ENCODE measurements around the gene FOSL1. TPM values are rescaled to one million over a fixed set of nuclear protein-coding genes. Genes with fewer than 3 reads are reported as not detected.
A peak's percentile ranks its signal among the peaks of the same experiment; 100 is the strongest.

The FOSL1 gene
- total RNA-seq, 4 donors from 2014 or later, result 1.3 to 3.3 (median 1.4) TPM; not detected in 1

DNA sequence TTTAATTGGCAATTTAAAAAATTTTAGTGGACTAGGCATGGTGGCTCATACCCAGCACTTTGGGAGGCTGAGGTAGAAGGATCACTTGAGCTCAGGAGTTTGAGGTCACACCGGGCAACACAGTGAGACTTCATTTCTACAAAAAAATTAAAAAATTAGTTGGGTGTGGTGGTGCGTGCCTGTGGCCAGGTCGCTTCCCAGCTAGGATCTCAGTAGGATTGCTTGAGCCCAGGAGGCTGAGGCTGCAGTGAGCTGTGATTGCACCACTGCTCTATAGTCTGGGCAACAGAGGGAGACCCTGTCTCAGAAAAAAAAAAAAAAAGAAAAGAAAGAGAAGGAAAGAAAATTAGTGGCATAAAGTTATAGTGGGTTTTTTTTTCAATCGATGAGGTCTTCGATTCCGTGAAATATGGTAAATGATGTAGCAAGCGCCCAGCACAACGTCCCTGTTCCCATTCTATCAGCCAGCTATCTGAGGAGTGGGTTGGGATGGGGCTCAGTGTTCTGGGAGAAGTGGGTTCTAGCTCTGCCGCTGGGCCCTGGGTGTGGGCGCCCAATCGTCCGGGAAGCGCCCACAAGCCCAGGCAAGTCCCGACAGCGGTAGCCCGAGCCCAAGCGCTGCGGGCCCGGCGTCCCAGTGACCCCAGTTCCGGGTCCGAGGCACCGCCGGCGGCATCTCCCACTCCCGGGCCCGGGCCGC, 1.4 kb downstream of the FOSL1 start:
- peaks cover 0 to 35% (median 12%) of the 10 kb centered on the region in 4 donors for H3K4me1 ChIP-seq
- peak overlapping the region in 1 of 4 donors; percentile 61 for H3K27ac ChIP-seq
- H3K9me3 ChIP-seq, result no peaks in the 10 kb centered on the region
- peak overlapping the region; percentile 33 to 59 (median 53) for H3K4me3 ChIP-seq
- WGBS, 2 donors, result 33 to 45% methylated on average over 16 to 23 of the region's 28 CpGs
- TF ChIP-seq, protein P1, sequence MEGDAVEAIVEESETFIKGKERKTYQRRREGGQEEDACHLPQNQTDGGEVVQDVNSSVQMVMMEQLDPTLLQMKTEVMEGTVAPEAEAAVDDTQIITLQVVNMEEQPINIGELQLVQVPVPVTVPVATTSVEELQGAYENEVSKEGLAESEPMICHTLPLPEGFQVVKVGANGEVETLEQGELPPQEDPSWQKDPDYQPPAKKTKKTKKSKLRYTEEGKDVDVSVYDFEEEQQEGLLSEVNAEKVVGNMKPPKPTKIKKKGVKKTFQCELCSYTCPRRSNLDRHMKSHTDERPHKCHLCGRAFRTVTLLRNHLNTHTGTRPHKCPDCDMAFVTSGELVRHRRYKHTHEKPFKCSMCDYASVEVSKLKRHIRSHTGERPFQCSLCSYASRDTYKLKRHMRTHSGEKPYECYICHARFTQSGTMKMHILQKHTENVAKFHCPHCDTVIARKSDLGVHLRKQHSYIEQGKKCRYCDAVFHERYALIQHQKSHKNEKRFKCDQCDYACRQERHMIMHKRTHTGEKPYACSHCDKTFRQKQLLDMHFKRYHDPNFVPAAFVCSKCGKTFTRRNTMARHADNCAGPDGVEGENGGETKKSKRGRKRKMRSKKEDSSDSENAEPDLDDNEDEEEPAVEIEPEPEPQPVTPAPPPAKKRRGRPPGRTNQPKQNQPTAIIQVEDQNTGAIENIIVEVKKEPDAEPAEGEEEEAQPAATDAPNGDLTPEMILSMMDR (IDR thresholded peaks at IDR 0.05), result no peak
- TF ChIP-seq POLR2A (IDR thresholded peaks at IDR 0.05), result no peak
- TF ChIP-seq EP300 (IDR thresholded peaks at IDR 0.05), result no peak
- peaks cover 0 to 16% of the 10 kb centered on the region in 2 donors for H3K27me3 ChIP-seq
- no peaks in the 10 kb centered on the region for H3K36me3 ChIP-seq
- DNase-seq (ENCODE audit: low spot score in 2 of 2), result no peak

DNA sequence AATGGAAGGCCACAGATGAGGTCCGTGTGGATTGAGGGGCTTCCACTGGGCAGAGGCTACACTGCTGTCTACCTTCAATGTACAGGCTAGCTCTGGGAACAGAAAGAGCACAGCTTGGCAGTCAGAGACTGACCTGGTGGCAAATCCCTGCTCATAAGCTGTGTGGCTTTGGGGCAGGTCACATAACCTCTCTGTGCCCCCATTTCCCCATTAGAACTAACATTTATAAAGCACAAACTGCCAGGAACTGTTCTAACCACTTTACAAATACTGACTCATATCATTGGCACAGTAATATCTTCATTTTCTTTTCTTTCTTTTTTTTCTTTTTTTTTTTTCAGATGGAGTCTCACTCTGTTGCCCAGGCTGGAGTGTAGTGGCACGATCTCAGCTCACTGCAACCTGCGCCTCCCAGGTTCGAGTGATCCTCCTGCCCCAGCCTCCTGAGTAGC, 3.1 kb downstream of the FOSL1 start:
- Histone ChIP-seq H3K27ac (no peak overlapping the region), H3K27me3 (peaks cover 0 to 16% of the 10 kb centered on the region in 2 donors), H3K36me3 (no peaks in the 10 kb centered on the region), H3K4me3 (no peak overlapping the region), H3K4me1 (peaks cover 0 to 48% (median 25%) of the 10 kb centered on the region in 4 donors), H3K9me3 (no peaks in the 10 kb centered on the region)
- 86 to 95% methylated on average over 4 of the region's 4 CpGs for WGBS, 2 donors
- TF ChIP-seq, protein P1 (IDR thresholded peaks at IDR 0.05), result no peak
- TF ChIP-seq POLR2A (IDR thresholded peaks at IDR 0.05) (no peak), EP300 (IDR thresholded peaks at IDR 0.05) (no peak)
- DNase-seq (ENCODE audit: low spot score in 2 of 2), result no peak

DNA sequence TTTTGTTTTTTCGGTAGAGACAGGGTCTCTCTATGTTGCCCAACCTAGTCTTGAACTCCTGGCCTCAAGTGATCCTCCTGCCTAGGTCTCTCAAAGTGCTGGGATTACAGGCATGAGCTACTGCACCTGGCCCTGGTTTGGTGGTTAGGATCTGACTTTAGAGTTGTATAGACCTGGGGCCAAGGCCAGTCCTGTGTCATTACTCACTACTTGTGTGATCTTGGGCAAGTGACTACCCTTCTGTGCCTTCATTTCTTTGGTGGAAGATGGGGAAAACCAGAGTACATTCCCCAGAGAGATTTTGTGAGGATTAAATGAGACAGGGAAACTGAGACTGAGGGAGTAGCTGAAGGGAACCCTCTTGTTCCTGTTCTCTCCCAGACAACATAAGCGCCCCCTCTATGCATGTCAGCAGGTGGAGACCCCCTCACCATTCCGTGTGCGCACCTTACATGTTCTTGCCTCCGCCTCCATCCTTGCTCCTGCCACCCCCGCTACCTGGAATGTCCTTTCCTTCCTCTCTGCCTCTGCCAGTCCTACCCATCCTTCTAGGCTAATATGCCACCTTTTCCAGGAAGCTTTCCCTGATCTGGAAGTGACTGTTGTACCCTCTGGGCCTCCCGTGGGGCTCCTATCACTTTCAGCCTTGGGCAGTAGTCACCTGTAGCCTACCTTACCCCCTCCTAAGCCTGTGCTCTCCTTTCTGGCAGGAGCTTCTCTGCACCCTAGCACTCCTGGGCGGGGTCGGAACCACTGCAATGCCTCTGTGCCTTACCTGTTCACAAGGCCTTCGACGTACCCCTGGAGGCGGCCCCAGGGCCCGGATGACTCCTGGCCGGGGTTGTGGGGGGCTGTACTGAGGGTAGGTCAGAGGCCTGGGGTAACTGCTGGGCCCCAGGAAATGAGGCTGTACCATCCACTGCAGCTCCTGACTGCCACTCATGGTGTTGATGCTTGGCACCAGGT, 3.9 kb downstream of the FOSL1 start:
- no peak overlapping the region for H3K27ac ChIP-seq

DNA sequence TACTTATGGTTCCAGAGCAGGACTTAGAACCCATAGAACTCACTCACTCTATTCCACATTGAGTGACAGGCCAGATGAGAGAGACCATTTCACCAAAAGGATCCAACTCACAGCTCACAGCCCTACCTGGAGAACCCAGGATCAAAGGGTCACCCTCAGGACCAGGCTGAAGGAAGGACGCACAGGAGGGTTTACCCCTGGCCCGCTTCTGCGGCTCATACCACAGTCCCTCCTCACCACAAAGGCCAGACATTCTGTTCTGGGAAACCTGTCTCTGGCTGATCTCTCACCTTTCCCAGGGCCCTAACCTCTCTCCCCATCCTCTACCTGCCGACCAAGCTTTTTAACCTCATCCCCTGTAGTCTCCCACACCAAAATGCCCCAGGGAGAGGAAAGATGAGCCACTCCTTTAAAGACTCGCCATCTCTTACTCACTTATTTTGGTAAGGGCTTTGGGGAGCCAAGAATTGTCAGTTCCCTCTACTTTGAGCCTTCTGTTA, 4.7 kb downstream of the FOSL1 start:
- Histone ChIP-seq H3K27ac (no peak overlapping the region), H3K27me3 (peaks cover 0 to 14% of the 10 kb centered on the region in 2 donors), H3K36me3 (no peaks in the 10 kb centered on the region), H3K4me1 (peaks cover 0 to 54% (median 35%) of the 10 kb centered on the region in 4 donors), H3K4me3 (no peak overlapping the region), H3K9me3 (no peaks in the 10 kb centered on the region)
- no peak for TF ChIP-seq POLR2A (IDR thresholded peaks at IDR 0.05)
- TF ChIP-seq, protein P1 (IDR thresholded peaks at IDR 0.05), result no peak
- no peak for TF ChIP-seq EP300 (IDR thresholded peaks at IDR 0.05)
- no peak for DNase-seq (ENCODE audit: low spot score in 2 of 2)
- WGBS, 2 donors, result 88 to 90% methylated on average over 5 of the region's 5 CpGs

More for the DNA sequence above, 3.9 kb downstream of the FOSL1 start:
- H3K4me1 ChIP-seq, result peaks cover 0 to 55% (median 33%) of the 10 kb centered on the region in 4 donors
- H3K4me3 ChIP-seq, result no peak overlapping the region
- TF ChIP-seq EP300 (IDR thresholded peaks at IDR 0.05) (no peak), POLR2A (IDR thresholded peaks at IDR 0.05) (no peak)
- TF ChIP-seq, protein P1 (IDR thresholded peaks at IDR 0.05), result no peak
- DNase-seq (ENCODE audit: low spot score in 2 of 2), result no peak
- H3K27me3 ChIP-seq, result peaks cover 0 to 16% of the 10 kb centered on the region in 2 donors
- H3K36me3 ChIP-seq, result no peaks in the 10 kb centered on the region
- no peaks in the 10 kb centered on the region for H3K9me3 ChIP-seq
- WGBS, 2 donors, result 88 to 90% methylated on average over 10 to 14 of the region's 14 CpGs

Measured in tibial nerve (tissue), 4 donors.